ENCODE results near the gene VPS37C. TPM values are rescaled to one million over a fixed set of nuclear protein-coding genes. Genes with fewer than 3 reads are reported as not detected.
"Not testable (repeated sequence)": the region's sequence is repeated elsewhere in the genome, so short reads cannot be mapped to it uniquely, and the experiment has no call there.

VPS37C gene
- polyA plus RNA-seq (ENCODE audit: insufficient read length in 4 of 4): 10 to 100 TPM; 15.6 to 22.2 (median 20.9) TPM

GRCh38 chr11:61161190-61162091, at the start of gene VPS37C:
TSS of gene VPS37C (minus strand) at chr11:61161426. CDS start at chr11:61138829, 22,597 bp downstream.
- peak; percentile 66 to 81 (median 74) for DNase-seq (ENCODE audit: low read depth in 4 of 4, low spot score in 2 of 4)

- DNase-seq (ENCODE audit: low read depth in 4 of 4, low spot score in 2 of 4): not testable (repeated sequence)
Observed at GRCh38 chr11:61210629-61211028, 49.4 kb upstream of the VPS37C start.

- DNase-seq (ENCODE audit: low read depth in 4 of 4, low spot score in 2 of 4): not testable (repeated sequence)
Observed at GRCh38 chr11:61207636-61208310, 46.5 kb upstream of the VPS37C start.

GRCh38 chr11:61204502-61205059, 43.4 kb upstream of the VPS37C start:
- DNase-seq (ENCODE audit: low read depth in 4 of 4, low spot score in 2 of 4): not testable (repeated sequence)

GRCh38 chr11:61203873-61204272, 42.6 kb upstream of the VPS37C start:
- not testable (repeated sequence) for DNase-seq (ENCODE audit: low read depth in 4 of 4, low spot score in 2 of 4)

GRCh38 chr11:61202950-61203746, 41.9 kb upstream of the VPS37C start, which contains the start of gene PGA3:
TSS of gene PGA3 (plus strand) at chr11:61203515. CDS start at chr11:61203565, 50 bp downstream.
- DNase-seq (ENCODE audit: low read depth in 4 of 4, low spot score in 2 of 4): not testable (repeated sequence)

GRCh38 chr11:61201476-61201875, 40.2 kb upstream of the VPS37C start:
- DNase-seq (ENCODE audit: low read depth in 4 of 4, low spot score in 2 of 4): no peak

- DNase-seq (ENCODE audit: low read depth in 4 of 4, low spot score in 2 of 4): no peak
Observed at GRCh38 chr11:61198948-61199523, 37.8 kb upstream of the VPS37C start.

GRCh38 chr11:61198361-61198760, 37.1 kb upstream of the VPS37C start:
- no peak for DNase-seq (ENCODE audit: low read depth in 4 of 4, low spot score in 2 of 4)

GRCh38 chr11:61195719-61196118, 34.5 kb upstream of the VPS37C start:
- peak in 2 of 4 donors; percentile 34 to 66 for DNase-seq (ENCODE audit: low read depth in 4 of 4, low spot score in 2 of 4)

- DNase-seq (ENCODE audit: low read depth in 4 of 4, low spot score in 2 of 4): no peak
Observed at GRCh38 chr11:61194981-61195695, 33.9 kb upstream of the VPS37C start.

GRCh38 chr11:61194169-61194671, 33.0 kb upstream of the VPS37C start:
- DNase-seq (ENCODE audit: low read depth in 4 of 4, low spot score in 2 of 4): no peak

GRCh38 chr11:61193596-61193995, 32.4 kb upstream of the VPS37C start:
- DNase-seq (ENCODE audit: low read depth in 4 of 4, low spot score in 2 of 4): peak in 1 of 4 donors; percentile 31

GRCh38 chr11:61189933-61190332, 28.7 kb upstream of the VPS37C start:
- DNase-seq (ENCODE audit: low read depth in 4 of 4, low spot score in 2 of 4): no peak

GRCh38 chr11:61187505-61188130, 26.4 kb upstream of the VPS37C start:
- DNase-seq (ENCODE audit: low read depth in 4 of 4, low spot score in 2 of 4): peak in 3 of 4 donors; percentile 67 to 87 (median 73)

GRCh38 chr11:61186504-61186903, 25.3 kb upstream of the VPS37C start:
- DNase-seq (ENCODE audit: low read depth in 4 of 4, low spot score in 2 of 4): no peak

- DNase-seq (ENCODE audit: low read depth in 4 of 4, low spot score in 2 of 4): no peak
Observed at GRCh38 chr11:61183645-61184044, 22.4 kb upstream of the VPS37C start.

GRCh38 chr11:61181489-61181888, 20.3 kb upstream of the VPS37C start:
- no peak for DNase-seq (ENCODE audit: low read depth in 4 of 4, low spot score in 2 of 4)

- not testable (repeated sequence) for DNase-seq (ENCODE audit: low read depth in 4 of 4, low spot score in 2 of 4)
Observed at GRCh38 chr11:61180205-61180604, 19.0 kb upstream of the VPS37C start.

Measured in left renal cortex interstitium (tissue), 4 donors.